ENCODE results near the gene OR56A1. TPM values are rescaled to one million over a fixed set of nuclear protein-coding genes. Genes with fewer than 3 reads are reported as not detected.

The OR56A1 gene, protein sequence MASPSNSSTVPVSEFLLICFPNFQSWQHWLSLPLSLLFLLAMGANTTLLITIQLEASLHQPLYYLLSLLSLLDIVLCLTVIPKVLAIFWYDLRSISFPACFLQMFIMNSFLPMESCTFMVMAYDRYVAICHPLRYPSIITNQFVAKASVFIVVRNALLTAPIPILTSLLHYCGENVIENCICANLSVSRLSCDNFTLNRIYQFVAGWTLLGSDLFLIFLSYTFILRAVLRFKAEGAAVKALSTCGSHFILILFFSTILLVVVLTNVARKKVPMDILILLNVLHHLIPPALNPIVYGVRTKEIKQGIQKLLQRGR
- total RNA-seq (2012; rRNA removed) (not detected in 2 replicates), polyA plus RNA-seq (2012; rRNA removed) (not detected in 2 replicates), Bru-seq, nascent RNA (not detected), BruChase-seq, experiment 1, labeled RNA remaining after a 6-hour chase (percentile 11 among the genes with signal in this experiment), BruChase-seq, experiment 2, labeled RNA remaining after a 2-hour chase (percentile 6 among the genes with signal in this experiment)
- polyA plus RNA-seq (2012; cell fraction: cytosol; rRNA removed) = not detected in 2 replicates
- not detected in 2 replicates for polyA plus RNA-seq (2012; cell fraction: nucleus; rRNA removed; ENCODE audit: low replicate concordance)
- long read RNA-seq = 0 reads

DNA sequence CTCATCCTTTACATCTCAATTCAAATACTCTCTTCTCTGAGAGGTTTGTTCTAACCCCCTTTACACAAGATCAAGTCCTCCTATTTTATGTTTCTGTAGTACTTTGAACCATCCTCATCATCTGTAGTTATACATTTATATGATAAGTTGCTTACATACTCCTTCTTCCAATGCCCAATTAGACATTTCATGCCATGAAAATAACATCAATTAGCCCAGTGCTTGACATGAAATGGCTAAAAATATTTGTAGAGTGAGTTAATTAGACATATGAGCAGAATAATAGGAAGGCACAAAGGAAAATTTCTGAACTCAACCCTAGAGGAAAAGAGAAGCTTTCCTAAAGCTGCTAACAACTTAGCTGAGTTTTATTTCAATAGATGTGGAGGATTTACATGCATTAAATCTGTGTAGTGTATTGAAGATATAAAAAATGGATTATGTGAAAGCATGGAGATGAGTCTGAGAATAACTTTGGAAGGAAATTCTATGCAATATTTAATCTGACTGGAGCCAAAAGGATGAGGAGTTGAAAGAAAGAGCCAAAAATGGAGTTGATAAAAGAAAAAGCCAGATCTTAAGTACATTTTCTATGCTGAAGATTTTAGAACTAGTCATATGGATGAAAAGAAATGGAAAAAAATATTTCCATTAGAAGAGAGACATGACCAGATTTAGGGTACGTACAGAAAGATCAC, at the start of gene OR56A1:
Gene OR56A1 (minus strand): TSS at position 51 of the 698 bp plus-strand sequence. CDS start 3,066 bp downstream, outside the sequence.
- Histone ChIP-seq H3K36me3 (ENCODE audit: control insufficient read depth, insufficient read depth, low read length) (no peaks in the 10 kb centered on the region), H3K27me3 (ENCODE audit: control insufficient read depth, insufficient read depth, low read length) (no peaks in the 10 kb centered on the region), H2BK5ac (ENCODE audit: low read depth, low read length, poor library complexity, severe bottlenecking) (no peak within 1 kb of the TSS), H3K4me1 (ENCODE audit: control insufficient read depth, insufficient read depth, low read length) (no peaks in the 10 kb centered on the region), H3K14ac (replicated peaks; ENCODE audit: low read depth, low read length) (no peak within 1 kb of the TSS), H3K4me2 (ENCODE audit: low read depth, low read length) (no peak within 1 kb of the TSS), H3K23ac (ENCODE audit: low read depth, low read length) (no peak within 1 kb of the TSS), H4K91ac (ENCODE audit: insufficient read depth, low read depth, low read length) (no peak within 1 kb of the TSS), H3K9ac (ENCODE audit: low read depth, low read length) (no peak within 1 kb of the TSS), H3K79me1 (ENCODE audit: low read depth in 1 of 2, low read length in 2 of 2) (no peaks in the 10 kb centered on the region), H3K4ac (ENCODE audit: low read depth, low read length) (no peak within 1 kb of the TSS), H2AK5ac (ENCODE audit: low read depth, low read length) (no peak within 1 kb of the TSS), H3K9me3 (ENCODE audit: control insufficient read depth, insufficient read depth, low read length) (no peaks in the 10 kb centered on the region), H4K5ac (ENCODE audit: low read depth, low read length) (no peak within 1 kb of the TSS), H3K56ac (ENCODE audit: extremely low read depth, insufficient read depth, low read length) (no peak within 1 kb of the TSS), H4K8ac (ENCODE audit: low read depth in 2 of 2, low read length in 2 of 2) (no peak within 1 kb of the TSS), H2AFZ (replicated peaks; ENCODE audit: low read length, poor library complexity) (no peak within 1 kb of the TSS), H3K27ac (ENCODE audit: insufficient read depth, low read length) (no peak within 1 kb of the TSS), H4K20me1 (ENCODE audit: insufficient read depth, low read length) (no peaks in the 10 kb centered on the region), H2BK20ac (ENCODE audit: low read depth, low read length) (no peak within 1 kb of the TSS), H3K9me1 (ENCODE audit: insufficient read depth, low read length) (no peaks in the 10 kb centered on the region), H2AK9ac (replicated peaks; ENCODE audit: low read depth, low read length, poor library complexity) (no peak within 1 kb of the TSS), H3K4me3 (ENCODE audit: insufficient read depth, low read depth, low read length) (no peak within 1 kb of the TSS), H2BK15ac (ENCODE audit: low read depth, low read length) (no peak within 1 kb of the TSS), H2BK120ac (ENCODE audit: low read depth, low read length) (no peak within 1 kb of the TSS), H3K18ac (ENCODE audit: low read depth, low read length) (no peak within 1 kb of the TSS)
- BruUV-seq (replicated peaks) = no TSS peak
- no peak for ATAC-seq (ENCODE audit: low read depth)
- dilution Hi-C loops (cut with HindIII; ENCODE audit: low sequenced_read_pairs, unreplicated experiment) (no loop called here), in situ Hi-C loops (cut with MboI; ENCODE audit: low sequenced_read_pairs) (no loop called here), intact Hi-C loops (cut with micrococcal nuclease) (no loop called here)
- WGBS, 2 experiments (ENCODE audit: extremely low coverage in 2 of 2, insufficient read length in 1 of 2) = 33% methylated on average over 1 of the region's 1 CpG; no CpG with 5 or more reads in 1 of the 2 experiments
- no peak for DNase-seq
- ChIA-PET POLR2A (ENCODE audit: unreplicated experiment) (no interaction called here), CTCF (no interaction called here)
- TF ChIP-seq MAZ (IDR thresholded peaks at IDR 0.05; ENCODE audit: borderline replicate concordance, low read depth, low read length) (no peak), POLR2A (IDR thresholded peaks at IDR 0.05; ENCODE audit: low read depth, low read length) (no peak), RFX5 (IDR thresholded peaks at IDR 0.05; ENCODE audit: low read depth, low read length) (no peak), NFE2L2 (IDR thresholded peaks at IDR 0.05; ENCODE audit: low read depth, low read length) (no peak), FOS (IDR thresholded peaks at IDR 0.05; ENCODE audit: low read depth, low read length) (no peak), BHLHE40 (IDR thresholded peaks at IDR 0.05; ENCODE audit: low read depth, low read length) (no peak), RAD21 (IDR thresholded peaks at IDR 0.05; ENCODE audit: low read length) (no peak), CEBPB (IDR thresholded peaks at IDR 0.05; ENCODE audit: low read depth, low read length) (no peak), CHD1 (IDR thresholded peaks at IDR 0.05; ENCODE audit: low read depth, low read length) (no peak), SMC3 (IDR thresholded peaks at IDR 0.05; ENCODE audit: low read depth, low read length) (no peak)
- TF ChIP-seq, protein P1, sequence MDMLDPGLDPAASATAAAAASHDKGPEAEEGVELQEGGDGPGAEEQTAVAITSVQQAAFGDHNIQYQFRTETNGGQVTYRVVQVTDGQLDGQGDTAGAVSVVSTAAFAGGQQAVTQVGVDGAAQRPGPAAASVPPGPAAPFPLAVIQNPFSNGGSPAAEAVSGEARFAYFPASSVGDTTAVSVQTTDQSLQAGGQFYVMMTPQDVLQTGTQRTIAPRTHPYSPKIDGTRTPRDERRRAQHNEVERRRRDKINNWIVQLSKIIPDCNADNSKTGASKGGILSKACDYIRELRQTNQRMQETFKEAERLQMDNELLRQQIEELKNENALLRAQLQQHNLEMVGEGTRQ (IDR thresholded peaks at IDR 0.05; ENCODE audit: low read depth, low read length) = no peak
- TF ChIP-seq, protein P2, sequence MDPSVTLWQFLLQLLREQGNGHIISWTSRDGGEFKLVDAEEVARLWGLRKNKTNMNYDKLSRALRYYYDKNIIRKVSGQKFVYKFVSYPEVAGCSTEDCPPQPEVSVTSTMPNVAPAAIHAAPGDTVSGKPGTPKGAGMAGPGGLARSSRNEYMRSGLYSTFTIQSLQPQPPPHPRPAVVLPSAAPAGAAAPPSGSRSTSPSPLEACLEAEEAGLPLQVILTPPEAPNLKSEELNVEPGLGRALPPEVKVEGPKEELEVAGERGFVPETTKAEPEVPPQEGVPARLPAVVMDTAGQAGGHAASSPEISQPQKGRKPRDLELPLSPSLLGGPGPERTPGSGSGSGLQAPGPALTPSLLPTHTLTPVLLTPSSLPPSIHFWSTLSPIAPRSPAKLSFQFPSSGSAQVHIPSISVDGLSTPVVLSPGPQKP (IDR thresholded peaks at IDR 0.05; ENCODE audit: borderline replicate concordance, low read depth, low read length) = no peak
- TF ChIP-seq, protein P3, sequence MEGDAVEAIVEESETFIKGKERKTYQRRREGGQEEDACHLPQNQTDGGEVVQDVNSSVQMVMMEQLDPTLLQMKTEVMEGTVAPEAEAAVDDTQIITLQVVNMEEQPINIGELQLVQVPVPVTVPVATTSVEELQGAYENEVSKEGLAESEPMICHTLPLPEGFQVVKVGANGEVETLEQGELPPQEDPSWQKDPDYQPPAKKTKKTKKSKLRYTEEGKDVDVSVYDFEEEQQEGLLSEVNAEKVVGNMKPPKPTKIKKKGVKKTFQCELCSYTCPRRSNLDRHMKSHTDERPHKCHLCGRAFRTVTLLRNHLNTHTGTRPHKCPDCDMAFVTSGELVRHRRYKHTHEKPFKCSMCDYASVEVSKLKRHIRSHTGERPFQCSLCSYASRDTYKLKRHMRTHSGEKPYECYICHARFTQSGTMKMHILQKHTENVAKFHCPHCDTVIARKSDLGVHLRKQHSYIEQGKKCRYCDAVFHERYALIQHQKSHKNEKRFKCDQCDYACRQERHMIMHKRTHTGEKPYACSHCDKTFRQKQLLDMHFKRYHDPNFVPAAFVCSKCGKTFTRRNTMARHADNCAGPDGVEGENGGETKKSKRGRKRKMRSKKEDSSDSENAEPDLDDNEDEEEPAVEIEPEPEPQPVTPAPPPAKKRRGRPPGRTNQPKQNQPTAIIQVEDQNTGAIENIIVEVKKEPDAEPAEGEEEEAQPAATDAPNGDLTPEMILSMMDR (conservative IDR thresholded peaks at IDR 0.05; ENCODE audit: low read depth, low read length) = no peak

Data from IMR-90 (cell line).